ENCODE results near the gene GDA.

GRCh38 chr9:72131206-72131605 lies 18.0 kb upstream of the GDA start:
- no peak for TF ChIP-seq CTCF (IDR thresholded peaks at IDR 0.05 in 8 of 11, conservative IDR thresholded peaks at IDR 0.05 in 3 of 11)
- no peak for TF ChIP-seq POLR2A (IDR thresholded peaks at IDR 0.05)
